Measurements from ENCODE around the gene PTPRJ. TPM values are rescaled to one million over a fixed set of nuclear protein-coding genes. Genes with fewer than 3 reads are reported as not detected.
"Not testable (repeated sequence)": the region's sequence is repeated elsewhere in the genome, so short reads cannot be mapped to it uniquely, and the experiment has no call there.

PTPRJ gene
- total RNA-seq, 1 donor: 10.9 TPM

DNA sequence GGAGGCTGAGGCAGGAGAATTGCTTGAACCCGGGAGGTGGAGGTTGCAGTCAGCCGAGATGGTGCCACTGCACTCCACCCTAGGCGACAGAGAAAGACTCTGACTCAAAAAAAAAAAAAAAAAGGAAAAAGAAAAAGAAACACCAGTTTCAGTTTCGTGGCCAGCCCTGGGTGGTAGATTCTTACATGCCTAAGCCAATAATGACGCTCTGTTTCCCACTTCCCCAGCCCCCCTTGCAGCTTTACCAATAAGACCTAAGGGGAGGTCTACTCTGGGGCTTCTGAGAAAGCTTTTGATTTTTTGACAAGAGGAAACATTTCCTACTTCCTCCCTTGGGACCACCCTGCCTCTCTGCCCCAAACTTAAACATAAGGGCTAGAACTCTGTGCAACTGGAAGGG, 30.0 kb upstream of the PTPRJ start:
- peak overlapping the region; percentile 56 for H3K4me2 ChIP-seq (ENCODE audit: insufficient read depth, low read length)
- peak; percentile 73 for DNase-seq (ENCODE audit: insufficient read length, low spot score, missing footprints)
- H4K20me1 ChIP-seq (ENCODE audit: insufficient read depth, low read length): no peaks in the 10 kb centered on the region
- H3K36me3 ChIP-seq (ENCODE audit: insufficient read depth, low read length): no peaks in the 10 kb centered on the region
- TF ChIP-seq, protein P1, sequence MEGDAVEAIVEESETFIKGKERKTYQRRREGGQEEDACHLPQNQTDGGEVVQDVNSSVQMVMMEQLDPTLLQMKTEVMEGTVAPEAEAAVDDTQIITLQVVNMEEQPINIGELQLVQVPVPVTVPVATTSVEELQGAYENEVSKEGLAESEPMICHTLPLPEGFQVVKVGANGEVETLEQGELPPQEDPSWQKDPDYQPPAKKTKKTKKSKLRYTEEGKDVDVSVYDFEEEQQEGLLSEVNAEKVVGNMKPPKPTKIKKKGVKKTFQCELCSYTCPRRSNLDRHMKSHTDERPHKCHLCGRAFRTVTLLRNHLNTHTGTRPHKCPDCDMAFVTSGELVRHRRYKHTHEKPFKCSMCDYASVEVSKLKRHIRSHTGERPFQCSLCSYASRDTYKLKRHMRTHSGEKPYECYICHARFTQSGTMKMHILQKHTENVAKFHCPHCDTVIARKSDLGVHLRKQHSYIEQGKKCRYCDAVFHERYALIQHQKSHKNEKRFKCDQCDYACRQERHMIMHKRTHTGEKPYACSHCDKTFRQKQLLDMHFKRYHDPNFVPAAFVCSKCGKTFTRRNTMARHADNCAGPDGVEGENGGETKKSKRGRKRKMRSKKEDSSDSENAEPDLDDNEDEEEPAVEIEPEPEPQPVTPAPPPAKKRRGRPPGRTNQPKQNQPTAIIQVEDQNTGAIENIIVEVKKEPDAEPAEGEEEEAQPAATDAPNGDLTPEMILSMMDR (IDR thresholded peaks at IDR 0.05; ENCODE audit: extremely low read depth, low read depth, low read length): no peak
- H3K27ac ChIP-seq (ENCODE audit: low read depth, low read length): peak overlapping the region; percentile 0
- H3K9me3 ChIP-seq (ENCODE audit: low read depth, low read length): no peaks in the 10 kb centered on the region
- H3K4me3 ChIP-seq (ENCODE audit: insufficient read depth, low read length): peak overlapping the region; percentile 38
- H3K4me1 ChIP-seq (ENCODE audit: insufficient read depth, low read length): peaks cover 23% of the 10 kb centered on the region
- peak overlapping the region; percentile 84 for H2AFZ ChIP-seq (ENCODE audit: low read length)
- H3K79me2 ChIP-seq (ENCODE audit: insufficient read depth, low read length): no peaks in the 10 kb centered on the region
- no peaks in the 10 kb centered on the region for H3K27me3 ChIP-seq (ENCODE audit: insufficient read depth, low read length)

DNA sequence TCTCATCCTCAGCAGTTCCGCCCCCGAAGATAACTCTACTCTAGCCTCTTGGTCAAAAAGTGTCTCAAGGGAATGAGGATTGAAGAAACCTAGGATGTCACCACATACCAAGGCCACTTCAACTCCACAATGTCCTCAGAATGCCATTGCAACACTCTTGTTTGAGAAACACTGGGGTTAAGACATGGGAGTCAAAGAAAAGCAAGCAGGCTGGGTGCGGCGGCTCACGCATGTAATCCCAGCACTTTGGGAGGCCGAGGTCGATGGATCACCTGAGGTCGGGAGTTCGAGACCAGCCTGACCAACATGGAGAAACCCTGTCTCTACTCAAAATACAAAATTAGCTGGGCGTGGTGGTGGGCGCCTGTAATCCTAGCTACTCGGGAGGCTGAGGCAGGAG, 28.9 kb upstream of the PTPRJ start:
- DNase-seq (ENCODE audit: insufficient read length, low spot score, missing footprints): peak; percentile 3
- H3K4me2 ChIP-seq (ENCODE audit: insufficient read depth, low read length); H3K36me3 ChIP-seq (ENCODE audit: insufficient read depth, low read length); H4K20me1 ChIP-seq (ENCODE audit: insufficient read depth, low read length); H3K27me3 ChIP-seq (ENCODE audit: insufficient read depth, low read length); H3K27ac ChIP-seq (ENCODE audit: low read depth, low read length); H3K4me3 ChIP-seq (ENCODE audit: insufficient read depth, low read length); H2AFZ ChIP-seq (ENCODE audit: low read length); H3K79me2 ChIP-seq (ENCODE audit: insufficient read depth, low read length); H3K9me3 ChIP-seq (ENCODE audit: low read depth, low read length): not testable (repeated sequence)
- H3K4me1 ChIP-seq (ENCODE audit: insufficient read depth, low read length): peaks cover 23% of the 10 kb centered on the region

DNA sequence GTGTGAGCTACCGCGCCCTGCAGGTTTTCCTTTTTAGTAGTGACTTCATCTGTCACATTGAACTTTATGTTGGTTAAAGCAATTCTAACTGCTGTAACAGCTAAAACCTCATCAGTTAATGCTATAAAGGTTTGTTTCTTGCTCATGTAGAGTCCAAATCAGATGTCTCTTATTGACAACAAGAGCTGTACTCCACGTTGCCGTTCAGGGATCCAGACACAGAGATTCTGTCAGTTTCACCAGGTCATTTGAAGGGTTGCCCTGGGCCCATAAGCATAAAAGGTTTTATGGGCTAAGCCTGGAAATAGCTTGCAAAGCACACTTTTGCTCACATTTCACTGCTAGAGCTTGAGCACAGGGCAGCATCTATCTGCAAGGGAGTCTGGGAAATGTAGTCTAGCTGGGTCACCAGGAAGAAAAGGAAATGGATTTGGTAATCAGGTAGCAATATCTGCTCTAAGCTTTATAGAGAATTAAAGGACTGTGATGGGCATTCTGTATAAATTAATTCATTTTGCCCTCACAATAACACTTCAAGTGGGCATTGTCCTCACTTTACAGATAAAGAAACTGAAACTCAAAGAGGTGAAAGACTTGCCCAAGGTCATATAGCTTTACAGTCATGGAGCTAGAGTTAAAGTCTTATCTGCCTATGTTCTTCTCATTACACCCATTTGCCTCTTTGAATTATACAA, 25.2 kb upstream of the PTPRJ start:
- Histone ChIP-seq H3K27ac (ENCODE audit: low read depth, low read length) (no peak overlapping the region), H3K27me3 (ENCODE audit: insufficient read depth, low read length) (no peaks in the 10 kb centered on the region), H3K4me2 (ENCODE audit: insufficient read depth, low read length) (no peak overlapping the region), H3K79me2 (ENCODE audit: insufficient read depth, low read length) (no peaks in the 10 kb centered on the region), H2AFZ (ENCODE audit: low read length) (peak overlapping the region; percentile 25), H3K4me1 (ENCODE audit: insufficient read depth, low read length) (peaks cover 7% of the 10 kb centered on the region), H4K20me1 (ENCODE audit: insufficient read depth, low read length) (no peaks in the 10 kb centered on the region), H3K9me3 (ENCODE audit: low read depth, low read length) (no peaks in the 10 kb centered on the region), H3K4me3 (ENCODE audit: insufficient read depth, low read length) (no peak overlapping the region), H3K36me3 (ENCODE audit: insufficient read depth, low read length) (no peaks in the 10 kb centered on the region)
- TF ChIP-seq, protein P1 (IDR thresholded peaks at IDR 0.05; ENCODE audit: extremely low read depth, low read depth, low read length): no peak
- DNase-seq (ENCODE audit: insufficient read length, low spot score, missing footprints): no peak

DNA sequence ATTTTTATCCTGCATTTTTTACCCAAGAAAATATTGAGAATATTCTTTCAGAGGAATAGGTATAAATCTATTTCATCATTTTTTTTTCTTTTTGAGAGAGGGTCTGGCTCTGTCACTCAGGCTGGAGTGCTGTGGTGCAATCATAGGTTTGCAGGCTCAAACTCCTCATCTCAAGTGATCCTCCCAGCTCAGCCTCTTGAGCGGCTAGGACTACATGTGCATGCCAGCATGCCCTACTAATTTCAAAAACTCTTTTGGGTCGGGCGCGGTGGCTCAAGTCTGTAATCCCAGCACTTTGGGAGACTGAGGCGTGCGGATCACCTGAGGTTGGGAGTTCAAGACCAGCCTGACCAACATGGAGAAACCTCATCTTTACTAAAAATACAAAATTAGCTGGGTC, 20.3 kb upstream of the PTPRJ start:
- Histone ChIP-seq H3K27me3 (ENCODE audit: insufficient read depth, low read length) (no peaks in the 10 kb centered on the region), H2AFZ (ENCODE audit: low read length) (no peak overlapping the region), H3K4me1 (ENCODE audit: insufficient read depth, low read length) (no peaks in the 10 kb centered on the region), H4K20me1 (ENCODE audit: insufficient read depth, low read length) (no peaks in the 10 kb centered on the region), H3K27ac (ENCODE audit: low read depth, low read length) (no peak overlapping the region), H3K36me3 (ENCODE audit: insufficient read depth, low read length) (no peaks in the 10 kb centered on the region), H3K4me3 (ENCODE audit: insufficient read depth, low read length) (no peak overlapping the region), H3K79me2 (ENCODE audit: insufficient read depth, low read length) (no peaks in the 10 kb centered on the region), H3K9me3 (ENCODE audit: low read depth, low read length) (no peaks in the 10 kb centered on the region), H3K4me2 (ENCODE audit: insufficient read depth, low read length) (no peak overlapping the region)
- no peak for DNase-seq (ENCODE audit: insufficient read length, low spot score, missing footprints)
- TF ChIP-seq, protein P1 (IDR thresholded peaks at IDR 0.05; ENCODE audit: extremely low read depth, low read depth, low read length): no peak
